GM23338 (cell line): ENCODE data around the gene NGEF. TPM values are rescaled to one million over a fixed set of nuclear protein-coding genes. Genes with fewer than 3 reads are reported as not detected.

Experiments used
- ATAC-seq: fragments of 200-7000 bp; cut with Tn5 transposase; 3 replicates; pipeline ENCODE4 v1.9.1; 2020
- DNase-seq: peaks from one replicate; pipeline ENCODE4 v3.0.0-alpha.2; 2015; ENCODE audit warnings: low spot score
- H2AFZ ChIP-seq: fragments of 200-600 bp; sonication (generic); 2 replicates; pipeline ENCODE4 v1.8.0; 2016; ENCODE audit warnings: antibody characterized with exemption, mild to moderate bottlenecking, moderate library complexity
- H3F3A ChIP-seq: fragments of 200-600 bp; sonication (generic); replicated peaks from 2 replicates; pipeline ENCODE4 v1.8.0; 2017; ENCODE audit warnings: antibody characterized with exemption, mixed run types, low read depth
- H3K27ac ChIP-seq: fragments of 200-600 bp; sonication (generic); 2 replicates; pipeline ENCODE4 v1.6.1; 2016; ENCODE audit warnings: low read depth
- H3K27me3 ChIP-seq: fragments of 200-600 bp; sonication (generic); 2 replicates; pipeline ENCODE4 v1.8.0; 2016; ENCODE audit warnings: mild to moderate bottlenecking, mixed run types, moderate library complexity; ENCODE audit not compliant: insufficient read depth
- H3K36me3 ChIP-seq: fragments of 200-600 bp; sonication (generic); 2 replicates; pipeline ENCODE4 v1.8.0; 2016; ENCODE audit warnings: mild to moderate bottlenecking; ENCODE audit not compliant: insufficient read depth
- H3K4me1 ChIP-seq: fragments of 200-600 bp; sonication (generic); 2 replicates; pipeline ENCODE4 v1.8.0; 2016; ENCODE audit warnings: mild to moderate bottlenecking, moderate library complexity; ENCODE audit not compliant: insufficient read depth
- H3K4me2 ChIP-seq: fragments of 200-600 bp; sonication (generic); 2 replicates; pipeline ENCODE4 v1.7.1; 2017; ENCODE audit warnings: mixed run types
- H3K4me3 ChIP-seq: fragments of 200-600 bp; sonication (generic); 2 replicates; pipeline ENCODE4 v1.6.1; 2016; ENCODE audit warnings: mixed run types
- H3K79me2 ChIP-seq: fragments of 200-600 bp; sonication (generic); replicated peaks from 2 replicates; pipeline ENCODE4 v1.8.0; 2017; ENCODE audit warnings: mild to moderate bottlenecking; ENCODE audit not compliant: insufficient read depth
- H3K9me2 ChIP-seq: fragments of 200-600 bp; sonication (generic); 2 replicates; pipeline ENCODE4 v1.8.0; 2017; ENCODE audit not compliant: insufficient read depth
- H4K20me1 ChIP-seq: fragments of 200-600 bp; sonication (generic); replicated peaks from 2 replicates; pipeline ENCODE4 v1.8.0; 2017; ENCODE audit warnings: mild to moderate bottlenecking; ENCODE audit not compliant: insufficient read depth
- H3K27ac Mint-ChIP-seq: 2 replicates; pipeline ENCODE4 v1.8.0; 2020; ENCODE audit warnings: inconsistent platforms, mild to moderate bottlenecking, moderate library complexity, mixed read lengths
- H3K27me3 Mint-ChIP-seq: 3 replicates; pipeline ENCODE4 v1.8.0; 2022; ENCODE audit warnings: low read depth, mild to moderate bottlenecking, moderate library complexity, mixed read lengths, inconsistent platforms; ENCODE audit not compliant: insufficient read depth, poor library complexity
- H3K36me3 Mint-ChIP-seq: 3 replicates; pipeline ENCODE4 v1.8.0; 2021; ENCODE audit warnings: low read depth, mild to moderate bottlenecking, inconsistent platforms, moderate library complexity, mixed read lengths
- H3K4me1 Mint-ChIP-seq: 3 replicates; pipeline ENCODE4 v1.8.0; 2020; ENCODE audit warnings: mild to moderate bottlenecking, inconsistent platforms, mixed read lengths
- H3K4me3 Mint-ChIP-seq: 3 replicates; pipeline ENCODE4 v1.8.0; 2021; ENCODE audit warnings: moderate library complexity, mild to moderate bottlenecking, inconsistent platforms, mixed read lengths
- H3K9me3 Mint-ChIP-seq: 3 replicates; pipeline ENCODE4 v1.8.0; 2020; ENCODE audit warnings: moderate library complexity, mild to moderate bottlenecking, inconsistent platforms, mixed read lengths
- CREB1 ChIP-seq: fragments of 250-450 bp; sonication (Bioruptor Pico); IDR thresholded peaks from 2 replicates; pipeline ENCODE4 v1.5.0; 2020; ENCODE audit warnings: low read depth, mild to moderate bottlenecking, moderate library complexity
- CTCF ChIP-seq, 2 experiments: fragments of 200-600 bp in 1 of 2; sonication (generic) in 1 of 2; conservative IDR thresholded peaks; 2 replicates each; pipeline versions ENCODE4 v1.5.1 to v1.6.1; 2016 to 2017; ENCODE audit warnings: antibody characterized with exemption in 2 of 2, low read depth in 2 of 2, mild to moderate bottlenecking in 2 of 2, moderate library complexity in 1 of 2
- EZH2 ChIP-seq: fragments of 200-600 bp; sonication (generic); IDR thresholded peaks from one replicate; pipeline ENCODE4 v1.8.0; 2017; ENCODE audit warnings: antibody characterized with exemption, mild to moderate bottlenecking, low read depth; ENCODE audit not compliant: unreplicated experiment
- EZH2phosphoT487 ChIP-seq: fragments of 200-600 bp; sonication (generic); IDR thresholded peaks from one replicate; pipeline ENCODE4 v1.8.1; 2018; ENCODE audit warnings: antibody characterized with exemption; ENCODE audit not compliant: unreplicated experiment
- JUNB ChIP-seq: IDR thresholded peaks from one replicate; pipeline ENCODE4 v1.6.1; 2016; ENCODE audit warnings: antibody characterized with exemption; ENCODE audit not compliant: unreplicated experiment
- NANOG ChIP-seq: IDR thresholded peaks from 2 replicates; pipeline ENCODE4 v1.6.1; 2016; ENCODE audit warnings: antibody characterized with exemption, borderline replicate concordance
- POLR2AphosphoS5 ChIP-seq: IDR thresholded peaks from 2 replicates; pipeline ENCODE4 v1.6.1; 2016; ENCODE audit warnings: antibody characterized with exemption, low read depth
- REST ChIP-seq: IDR thresholded peaks from one replicate; pipeline ENCODE4 v1.6.1; 2018; ENCODE audit warnings: antibody characterized with exemption; ENCODE audit not compliant: unreplicated experiment
- STAT1 ChIP-seq: IDR thresholded peaks from one replicate; pipeline ENCODE4 v1.6.1; 2016; ENCODE audit warnings: antibody characterized with exemption; ENCODE audit not compliant: unreplicated experiment
- ZNF114 ChIP-seq: fragments of 250-450 bp; sonication (Bioruptor Pico); IDR thresholded peaks from 2 replicates; pipeline ENCODE4 v1.5.0; 2020; ENCODE audit warnings: mild to moderate bottlenecking, moderate library complexity
- ZNF331 ChIP-seq: fragments of 250-450 bp; sonication (Bioruptor Pico); IDR thresholded peaks from 2 replicates; pipeline ENCODE4 v1.5.0; 2020; ENCODE audit warnings: low read depth, mild to moderate bottlenecking, moderate library complexity
- polyA plus RNA-seq: library from polyadenylated mRNA; unstranded; fragments of >200 nt; fragmentation: Nextera tagmentation; extraction: Ambion mirVana; gene quantifications from 2 replicates; pipeline ENCODE4 v1.2.1, GENCODE V29; 2016
- total RNA-seq: library from RNA; depleted of rRNA; stranded (reverse); fragments of >200 nt; shearing (Covaris generic); gene quantifications from 2 replicates; pipeline ENCODE4 v1.2.3, GENCODE V29; 2014
- TF ChIP-seq, protein P1 (sequence below): IDR thresholded peaks from 2 replicates; pipeline ENCODE4 v1.6.1; 2016; ENCODE audit warnings: antibody characterized with exemption

NGEF gene
- total and polyA plus RNA-seq, 2 experiments from 2014 or later, result 1.8 to 5.4 TPM

DNA sequence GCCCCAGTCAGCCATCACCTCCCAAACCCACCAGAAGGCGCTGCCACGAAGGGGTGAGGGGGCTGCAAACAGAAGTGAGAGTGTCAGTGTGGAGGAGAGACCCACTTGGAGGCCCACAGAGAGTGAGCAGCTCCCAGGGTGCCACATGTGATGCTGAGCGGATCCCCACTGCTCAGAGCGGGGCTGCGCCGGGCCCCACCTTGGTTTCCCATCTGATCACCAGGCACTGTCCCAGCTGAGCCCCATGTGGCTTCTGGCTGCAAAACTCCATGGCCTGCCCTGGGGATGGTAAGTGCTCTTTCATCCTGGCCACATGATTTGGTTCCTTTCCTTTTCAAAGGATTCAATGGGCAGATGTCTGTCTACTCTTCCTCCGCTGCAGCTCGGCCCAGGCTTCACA is 119.2 kb downstream of the NGEF start:
- no peak overlapping the region for H3K4me2 ChIP-seq
- TF ChIP-seq JUNB (no peak), CTCF (conservative IDR thresholded peaks at IDR 0.05; ENCODE audit: low read depth in 2 of 2) (peak in 1 of 2 experiments; percentile 18; a peak in 1 of 4 replicates), ZNF114 (no peak)
- H3K36me3 Mint-ChIP-seq, result no peaks in the 10 kb centered on the region; the same call in 2 of the 3 replicates
- H3K79me2 ChIP-seq, result no peaks in the 10 kb centered on the region
- no peaks in the 10 kb centered on the region for H4K20me1 ChIP-seq
- H3F3A ChIP-seq, result no peaks in the 10 kb centered on the region
- peaks cover 6% of the 10 kb centered on the region for H3K27me3 Mint-ChIP-seq
- no peaks in the 10 kb centered on the region for H3K27me3 ChIP-seq
- peaks cover 3% of the 10 kb centered on the region; the same call in 1 of the 2 replicates for H3K4me1 ChIP-seq
- no peak for DNase-seq
- peaks cover 20% of the 10 kb centered on the region for H3K4me1 Mint-ChIP-seq
- H2AFZ ChIP-seq, result no peak overlapping the region
- no peak overlapping the region for H3K4me3 ChIP-seq
- H3K27ac Mint-ChIP-seq, result no peak overlapping the region
- no peak overlapping the region for H3K27ac ChIP-seq
- ATAC-seq, result no peak
- H3K9me3 Mint-ChIP-seq, result no peaks in the 10 kb centered on the region; the same call in 2 of the 3 replicates
- no peaks in the 10 kb centered on the region for H3K9me2 ChIP-seq
- no peak overlapping the region for H3K4me3 Mint-ChIP-seq
- no peaks in the 10 kb centered on the region for H3K36me3 ChIP-seq

GRCh38 chr2:232892843-232893242 is 120.2 kb downstream of the NGEF start:
- H3K27me3 ChIP-seq, result no peaks in the 10 kb centered on the region
- Mint-ChIP-seq H3K4me3 (no peak overlapping the region), H3K4me1 (peaks cover 27% of the 10 kb centered on the region), H3K36me3 (no peaks in the 10 kb centered on the region; the same call in 2 of the 3 replicates), H3K9me3 (no peaks in the 10 kb centered on the region; the same call in 2 of the 3 replicates), H3K27ac (no peak overlapping the region), H3K27me3 (peaks cover 8% of the 10 kb centered on the region)
- H3K27ac ChIP-seq, result no peak overlapping the region
- no peaks in the 10 kb centered on the region for H3K9me2 ChIP-seq
- H3K79me2 ChIP-seq, result no peaks in the 10 kb centered on the region
- H3K4me3 ChIP-seq, result no peak overlapping the region
- no peak overlapping the region for H3K4me2 ChIP-seq
- DNase-seq (no peak), ATAC-seq (no peak)
- no peaks in the 10 kb centered on the region for H3K36me3 ChIP-seq
- H4K20me1 ChIP-seq, result no peaks in the 10 kb centered on the region
- peaks cover 3% of the 10 kb centered on the region; the same call in 1 of the 2 replicates for H3K4me1 ChIP-seq
- no peak overlapping the region for H2AFZ ChIP-seq
- H3F3A ChIP-seq, result no peaks in the 10 kb centered on the region; the same call in 1 of the 2 replicates
- TF ChIP-seq JUNB (no peak), REST (no peak), NANOG (no peak), EZH2 (no peak), EZH2phosphoT487 (no peak), CTCF (conservative IDR thresholded peaks at IDR 0.05; ENCODE audit: low read depth in 2 of 2) (no peak), ZNF114 (no peak), CREB1 (CRISPR knock-in tag) (no peak), POLR2AphosphoS5 (no peak), STAT1 (no peak), ZNF331 (CRISPR knock-in tag) (no peak)
- TF ChIP-seq, protein P1, sequence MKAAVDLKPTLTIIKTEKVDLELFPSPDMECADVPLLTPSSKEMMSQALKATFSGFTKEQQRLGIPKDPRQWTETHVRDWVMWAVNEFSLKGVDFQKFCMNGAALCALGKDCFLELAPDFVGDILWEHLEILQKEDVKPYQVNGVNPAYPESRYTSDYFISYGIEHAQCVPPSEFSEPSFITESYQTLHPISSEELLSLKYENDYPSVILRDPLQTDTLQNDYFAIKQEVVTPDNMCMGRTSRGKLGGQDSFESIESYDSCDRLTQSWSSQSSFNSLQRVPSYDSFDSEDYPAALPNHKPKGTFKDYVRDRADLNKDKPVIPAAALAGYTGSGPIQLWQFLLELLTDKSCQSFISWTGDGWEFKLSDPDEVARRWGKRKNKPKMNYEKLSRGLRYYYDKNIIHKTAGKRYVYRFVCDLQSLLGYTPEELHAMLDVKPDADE, result no peak
